Caco-2 (cell line): Measurements from ENCODE around the gene CHEK2. TPM values are rescaled to one million over a fixed set of nuclear protein-coding genes. Genes with fewer than 3 reads are reported as not detected.

Experiments
- BruUV-seq: library from RNA; stranded (reverse); fragments of 400-500 nt; replicated peaks from 2 replicates; lab custom pipeline; 2021; lab: Mats Ljungman, UMichigan
- CTCF ChIA-PET: fragments of 300-600 bp; sonication (Branson Sonifier 250); formaldehyde crosslinking; loops from one replicate; lab custom pipeline; 2022; ENCODE audit warnings: antibody characterized with exemption; lab: Charles Lee
- POLR2A ChIA-PET: fragments of 300-600 bp; sonication (Branson Sonifier 250); formaldehyde crosslinking; loops from one replicate; lab custom pipeline; 2022; ENCODE audit warnings: antibody characterized with exemption; lab: Charles Lee
- DNase-seq, 2 experiments: peaks; one replicate each; pipeline versions ENCODE4 v3.0.0 to v3.0.0-alpha.2; 2020 to 2022
- H3K27me3 ChIP-seq: replicated peaks from 2 replicates; pipeline ENCODE4 v1.6.0; 2011; ENCODE audit warnings: low read length; ENCODE audit not compliant: control insufficient read depth, insufficient read depth
- H3K36me3 ChIP-seq: 2 replicates; pipeline ENCODE4 v1.5.1; 2011; ENCODE audit warnings: low read length; ENCODE audit not compliant: control insufficient read depth, insufficient read depth
- H3K4me1 ChIP-seq: fragments of 250-450 bp; sonication (Bioruptor Pico); 2 replicates; pipeline ENCODE4 v1.5.1; 2020; ENCODE audit warnings: mild to moderate bottlenecking
- H3K4me3 ChIP-seq: 2 replicates; pipeline ENCODE4 v1.5.1; 2011; ENCODE audit warnings: low read depth, mild to moderate bottlenecking, control low read depth, low read length
- H3K9me3 ChIP-seq: fragments of 250-450 bp; sonication (Bioruptor Pico); 2 replicates; pipeline ENCODE4 v1.5.1; 2020; ENCODE audit warnings: mild to moderate bottlenecking, moderate library complexity
- H3K27ac Mint-ChIP-seq: one replicate; pipeline ENCODE4 v1.8.0; 2022; ENCODE audit warnings: mixed read lengths; ENCODE audit not compliant: unreplicated experiment
- H3K27me3 Mint-ChIP-seq: one replicate; pipeline ENCODE4 v1.8.0; 2022; ENCODE audit warnings: mixed read lengths; ENCODE audit not compliant: insufficient read depth, unreplicated experiment
- H3K36me3 Mint-ChIP-seq: one replicate; pipeline ENCODE4 v1.8.0; 2022; ENCODE audit warnings: mild to moderate bottlenecking, mixed read lengths; ENCODE audit not compliant: insufficient read depth, unreplicated experiment
- H3K4me1 Mint-ChIP-seq: one replicate; pipeline ENCODE4 v1.8.0; 2022; ENCODE audit warnings: low read depth, mixed read lengths; ENCODE audit not compliant: unreplicated experiment
- H3K4me3 Mint-ChIP-seq: one replicate; pipeline ENCODE4 v1.8.0; 2022; ENCODE audit warnings: mild to moderate bottlenecking, moderate library complexity, mixed read lengths; ENCODE audit not compliant: unreplicated experiment
- H3K9me3 Mint-ChIP-seq: one replicate; pipeline ENCODE4 v1.8.0; 2022; ENCODE audit warnings: mixed read lengths; ENCODE audit not compliant: unreplicated experiment
- intact Hi-C: fragments of 100-400 bp; cut with micrococcal nuclease; formaldehyde crosslinking; loops from one replicate; pipeline ENCODE4 v1.10.0; 2022; ENCODE audit not compliant: unreplicated experiment
- total RNA-seq: library from RNA; stranded (reverse); gene quantifications from 2 replicates; pipeline ENCODE4 v1.2.3, GENCODE V29; 2022
- TF ChIP-seq, protein P1 (sequence below), 2 experiments: fragments of 200-600 bp in 1 of 2; IDR thresholded peaks; 1 replicate in 1 of 2; 2 replicates in 1 of 2; pipeline versions ENCODE4 v1.5.1 to v1.8.0; 2011 to 2022; ENCODE audit warnings: antibody characterized with exemption in 1 of 2, control low read depth in 1 of 2, inconsistent platforms in 1 of 2, low read depth in 1 of 2, low read length in 1 of 2, mild to moderate bottlenecking in 1 of 2, moderate library complexity in 1 of 2; ENCODE audit not compliant: insufficient read depth in 1 of 2, severe bottlenecking in 1 of 2, unreplicated experiment in 1 of 2

Gene CHEK2
- total RNA-seq, 1 experiment from 2014 or later = 38.0 TPM

DNA sequence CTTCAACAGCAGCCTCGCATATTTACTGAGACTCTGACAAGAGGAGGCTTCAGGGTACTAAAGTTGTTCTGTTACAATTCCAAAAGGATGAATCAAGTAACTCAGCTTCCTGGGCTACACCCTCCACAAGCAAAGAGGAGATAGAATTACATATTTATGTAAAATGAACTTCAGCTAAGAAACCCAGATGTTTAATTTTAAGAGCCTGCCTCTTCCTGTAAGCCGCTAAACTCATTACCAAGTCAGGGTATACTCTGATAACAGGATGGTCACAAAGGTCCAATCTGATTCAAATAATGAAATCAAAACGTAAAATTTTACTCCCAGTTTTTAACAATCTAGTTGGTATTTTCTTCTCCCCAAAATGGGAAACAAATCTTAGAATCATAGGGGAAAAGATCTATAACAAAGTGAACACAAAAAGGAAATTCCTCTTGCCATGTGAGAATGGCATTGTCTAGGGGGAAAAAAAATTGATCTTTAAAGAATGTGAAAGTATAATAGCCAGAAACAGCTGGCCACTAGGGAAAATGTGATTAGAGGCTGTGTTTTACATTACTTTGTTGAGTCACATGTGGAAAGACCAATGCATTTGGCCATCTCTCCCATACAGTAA lies 30.9 kb downstream of the CHEK2 start:
- POLR2A ChIA-PET = no interaction called here
- peaks cover 10% of the 10 kb centered on the region for H3K4me1 Mint-ChIP-seq
- CTCF ChIA-PET = interaction anchor here (0.6 kb wide), 1 partner anchor 491 kb away, joined by 3 read pairs; no protein-coding TSS in a partner anchor
- intact Hi-C loops = no loop called here
- no peak overlapping the region for H3K4me3 ChIP-seq
- peaks cover 7% of the 10 kb centered on the region; the same call in 1 of the 2 replicates for H3K4me1 ChIP-seq
- TF ChIP-seq, protein P1, sequence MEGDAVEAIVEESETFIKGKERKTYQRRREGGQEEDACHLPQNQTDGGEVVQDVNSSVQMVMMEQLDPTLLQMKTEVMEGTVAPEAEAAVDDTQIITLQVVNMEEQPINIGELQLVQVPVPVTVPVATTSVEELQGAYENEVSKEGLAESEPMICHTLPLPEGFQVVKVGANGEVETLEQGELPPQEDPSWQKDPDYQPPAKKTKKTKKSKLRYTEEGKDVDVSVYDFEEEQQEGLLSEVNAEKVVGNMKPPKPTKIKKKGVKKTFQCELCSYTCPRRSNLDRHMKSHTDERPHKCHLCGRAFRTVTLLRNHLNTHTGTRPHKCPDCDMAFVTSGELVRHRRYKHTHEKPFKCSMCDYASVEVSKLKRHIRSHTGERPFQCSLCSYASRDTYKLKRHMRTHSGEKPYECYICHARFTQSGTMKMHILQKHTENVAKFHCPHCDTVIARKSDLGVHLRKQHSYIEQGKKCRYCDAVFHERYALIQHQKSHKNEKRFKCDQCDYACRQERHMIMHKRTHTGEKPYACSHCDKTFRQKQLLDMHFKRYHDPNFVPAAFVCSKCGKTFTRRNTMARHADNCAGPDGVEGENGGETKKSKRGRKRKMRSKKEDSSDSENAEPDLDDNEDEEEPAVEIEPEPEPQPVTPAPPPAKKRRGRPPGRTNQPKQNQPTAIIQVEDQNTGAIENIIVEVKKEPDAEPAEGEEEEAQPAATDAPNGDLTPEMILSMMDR (IDR thresholded peaks at IDR 0.05; ENCODE audit: insufficient read depth in 1 of 2, low read depth in 1 of 2, low read length in 1 of 2, severe bottlenecking in 1 of 2, unreplicated experiment in 1 of 2) = no peak
- BruUV-seq = no TSS peak
- peaks cover 1% of the 10 kb centered on the region for H3K36me3 ChIP-seq
- H3K27me3 ChIP-seq = no peaks in the 10 kb centered on the region
- H3K9me3 Mint-ChIP-seq = no peaks in the 10 kb centered on the region
- H3K27ac Mint-ChIP-seq = no peak overlapping the region
- H3K36me3 Mint-ChIP-seq = peaks cover 35% of the 10 kb centered on the region
- H3K27me3 Mint-ChIP-seq = no peaks in the 10 kb centered on the region
- no peak overlapping the region for H3K4me3 Mint-ChIP-seq
- no peaks in the 10 kb centered on the region for H3K9me3 ChIP-seq
- DNase-seq = no peak

DNA sequence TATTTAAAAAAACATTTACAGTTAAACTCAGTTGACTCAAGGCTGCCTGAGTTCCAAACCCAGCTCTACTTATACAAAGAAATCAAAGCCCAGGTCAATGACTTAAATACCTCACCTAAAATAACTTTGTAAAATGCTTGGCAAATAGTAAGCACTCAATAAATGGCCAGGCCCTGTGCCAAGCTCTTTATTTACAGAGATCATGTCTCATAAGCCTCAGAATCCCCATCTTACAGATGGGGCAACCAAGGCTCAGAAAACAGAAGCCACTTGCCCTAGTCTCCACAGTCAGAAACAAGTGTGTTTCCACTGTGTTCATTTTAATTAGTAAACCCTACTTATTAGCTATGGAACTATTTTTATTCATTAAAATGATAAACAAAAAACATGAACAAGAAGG lies 31.5 kb downstream of the CHEK2 start:
- Mint-ChIP-seq H3K9me3 (no peaks in the 10 kb centered on the region), H3K4me1 (peaks cover 10% of the 10 kb centered on the region), H3K36me3 (peaks cover 35% of the 10 kb centered on the region), H3K27ac (no peak overlapping the region), H3K4me3 (no peak overlapping the region), H3K27me3 (no peaks in the 10 kb centered on the region)
- Histone ChIP-seq H3K4me3 (no peak overlapping the region), H3K4me1 (peaks cover 7% of the 10 kb centered on the region; the same call in 1 of the 2 replicates), H3K9me3 (no peaks in the 10 kb centered on the region), H3K36me3 (peaks cover 1% of the 10 kb centered on the region), H3K27me3 (no peaks in the 10 kb centered on the region)
- intact Hi-C loops = no loop called here
- POLR2A ChIA-PET = no interaction called here
- TF ChIP-seq, protein P1 (IDR thresholded peaks at IDR 0.05; ENCODE audit: insufficient read depth in 1 of 2, low read depth in 1 of 2, low read length in 1 of 2, severe bottlenecking in 1 of 2, unreplicated experiment in 1 of 2) = no peak
- no peak for DNase-seq
- BruUV-seq = no TSS peak
- CTCF ChIA-PET = interaction anchor here (0.6 kb wide), 1 partner anchor 492 kb away, joined by 3 read pairs; no protein-coding TSS in a partner anchor

DNA sequence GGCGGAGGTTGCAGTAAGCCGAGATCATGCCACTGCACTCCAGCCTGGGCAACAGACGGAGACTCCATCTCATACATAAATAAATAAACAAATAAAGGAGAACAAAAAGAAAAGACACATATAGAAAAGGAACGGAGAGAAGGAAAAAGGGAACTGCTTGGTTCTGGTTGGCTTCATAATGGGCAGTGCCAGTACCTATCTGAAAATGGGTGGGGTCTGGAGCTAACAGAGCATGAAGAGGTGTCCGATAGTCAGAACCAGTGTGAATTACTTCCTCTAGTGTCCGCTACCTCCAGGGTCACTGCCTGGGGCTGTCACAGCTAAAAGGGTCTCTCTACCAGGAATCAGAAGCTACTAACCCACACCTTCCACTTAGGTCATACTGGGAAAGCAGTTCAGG lies 34.8 kb downstream of the CHEK2 start:
- H3K9me3 Mint-ChIP-seq = no peaks in the 10 kb centered on the region
- H3K4me3 ChIP-seq = no peak overlapping the region
- no peaks in the 10 kb centered on the region for H3K9me3 ChIP-seq
- H3K27me3 Mint-ChIP-seq = no peaks in the 10 kb centered on the region
- no peak for DNase-seq
- H3K4me3 Mint-ChIP-seq = no peak overlapping the region
- intact Hi-C loops = no loop called here
- peaks cover 1% of the 10 kb centered on the region for H3K4me1 Mint-ChIP-seq
- CTCF ChIA-PET = no interaction called here
- H3K36me3 Mint-ChIP-seq = peaks cover 22% of the 10 kb centered on the region
- POLR2A ChIA-PET = no interaction called here
- H3K27me3 ChIP-seq = no peaks in the 10 kb centered on the region
- no peak overlapping the region for H3K27ac Mint-ChIP-seq
- no peaks in the 10 kb centered on the region for H3K4me1 ChIP-seq
- TF ChIP-seq, protein P1 (IDR thresholded peaks at IDR 0.05; ENCODE audit: insufficient read depth in 1 of 2, low read depth in 1 of 2, low read length in 1 of 2, severe bottlenecking in 1 of 2, unreplicated experiment in 1 of 2) = no peak
- BruUV-seq = no TSS peak
- peaks cover 1% of the 10 kb centered on the region for H3K36me3 ChIP-seq
